H1 (cell line): ENCODE measurements around the gene ABI2. TPM values are rescaled to one million over a fixed set of nuclear protein-coding genes. Genes with fewer than 3 reads are reported as not detected.

ENCODE experiments used
- CTCF ChIA-PET: fragments of 300-600 bp; sonication (Branson Sonifier 250); formaldehyde crosslinking; loops from one replicate; lab custom pipeline; 2021; ENCODE audit not compliant: partially characterized antibody; lab: Charles Lee
- POLR2A ChIA-PET: fragments of 300-600 bp; sonication (Branson Sonifier 250); formaldehyde crosslinking; loops from one replicate; lab custom pipeline; 2021; ENCODE audit warnings: inconsistent platforms; ENCODE audit not compliant: partially characterized antibody; lab: Charles Lee
- DNase-seq, 2 experiments: peaks; one replicate each; pipeline versions ENCODE4 v3.0.0 to v3.0.0-alpha.2; 2010 to 2022; ENCODE audit warnings: low spot score in 2 of 2, low read depth in 1 of 2, mixed read lengths in 1 of 2
- FAIRE-seq: peaks from 2 replicates; lab custom pipeline; 2011; peaks lifted over from hg19 to GRCh38; lab: Jason Lieb, UNC
- H2AFZ ChIP-seq: 2 replicates; pipeline ENCODE4 v1.8.1; 2012; ENCODE audit warnings: low read length, inconsistent platforms
- H2AK5ac ChIP-seq: 2 replicates; pipeline ENCODE4 v1.6.1; 2013; ENCODE audit warnings: low read depth, low read length
- H2BK120ac ChIP-seq: replicated peaks from 2 replicates; pipeline ENCODE3; 2013; ENCODE audit warnings: low read depth, low read length, inconsistent platforms
- H2BK12ac ChIP-seq: 2 replicates; pipeline ENCODE4 v1.6.1; 2013; ENCODE audit warnings: low read depth, low read length
- H2BK15ac ChIP-seq: 2 replicates; pipeline ENCODE4 v1.6.1; 2013; ENCODE audit warnings: low read length
- H2BK20ac ChIP-seq: 2 replicates; pipeline ENCODE4 v1.6.1; 2013; ENCODE audit warnings: low read length
- H2BK5ac ChIP-seq: 2 replicates; pipeline ENCODE4 v1.6.1; 2013; ENCODE audit warnings: low read depth, low read length
- H3K14ac ChIP-seq: 2 replicates; pipeline ENCODE4 v1.6.1; 2013; ENCODE audit warnings: inconsistent platforms; ENCODE audit not compliant: insufficient read length
- H3K18ac ChIP-seq: 2 replicates; pipeline ENCODE4 v1.6.1; 2013; ENCODE audit warnings: low read length; ENCODE audit errors: extremely low read depth
- H3K23ac ChIP-seq: 2 replicates; pipeline ENCODE4 v1.6.1; 2013; ENCODE audit warnings: inconsistent platforms; ENCODE audit not compliant: insufficient read length
- H3K23me2 ChIP-seq: 2 replicates; pipeline ENCODE4 v1.6.1; 2013; ENCODE audit warnings: low read depth, low read length
- H3K27ac ChIP-seq: 2 replicates; pipeline ENCODE4 v1.6.1; 2011; ENCODE audit warnings: low read depth, low read length, inconsistent platforms
- H3K27me3 ChIP-seq, 4 experiments: replicated peaks in 1 of 4; 1 replicate in 1 of 4; 2 replicates in 3 of 4; pipeline versions ENCODE4 v1.6.1 to v1.8.1; 2011 to 2013; ENCODE audit warnings: low read length in 3 of 4, mild to moderate bottlenecking in 3 of 4, inconsistent platforms in 2 of 4, mixed read lengths in 2 of 4, moderate library complexity in 1 of 4; ENCODE audit not compliant: control insufficient read depth in 3 of 4, insufficient read depth in 3 of 4; ENCODE audit errors: extremely low read depth in 1 of 4
- H3K36me3 ChIP-seq, 4 experiments: 2 replicates each; pipeline versions ENCODE4 v1.6.1 to v1.8.1; 2011 to 2013; ENCODE audit warnings: mild to moderate bottlenecking in 4 of 4, low read length in 3 of 4, moderate library complexity in 2 of 4, control low read depth in 1 of 4, inconsistent platforms in 1 of 4; ENCODE audit not compliant: insufficient read depth in 4 of 4, control insufficient read depth in 2 of 4
- H3K4ac ChIP-seq: replicated peaks from 2 replicates; pipeline ENCODE3; 2013; ENCODE audit warnings: low read length, low read depth, mixed read lengths, inconsistent platforms; ENCODE audit not compliant: insufficient read length
- H3K4me1 ChIP-seq, 4 experiments: replicated peaks in 1 of 4; 1 replicate in 1 of 4; 2 replicates in 3 of 4; pipeline versions ENCODE4 v1.6.1 to v1.8.1; 2011 to 2013; ENCODE audit warnings: low read length in 3 of 4, inconsistent platforms in 2 of 4, mixed read lengths in 1 of 4; ENCODE audit not compliant: insufficient read depth in 4 of 4, control insufficient read depth in 3 of 4
- H3K4me2 ChIP-seq, 2 experiments: 2 replicates each; pipeline versions ENCODE4 v1.6.1 to v1.8.1; 2011 to 2013; ENCODE audit warnings: low read depth in 2 of 2, low read length in 2 of 2, control low read depth in 1 of 2, inconsistent platforms in 1 of 2, mild to moderate bottlenecking in 1 of 2; ENCODE audit not compliant: insufficient read depth in 1 of 2
- H3K4me3 ChIP-seq, 4 experiments: fragments of 200-600, 300-600 bp in 1 of 4; sonication (generic), shearing (Covaris generic), sonication (Bioruptor Twin) in 1 of 4; 2 replicates each; pipeline versions ENCODE4 v1.5.1 to v1.8.1; 2011 to 2016; ENCODE audit warnings: low read length in 4 of 4, low read depth in 3 of 4, control low read depth in 2 of 4, inconsistent platforms in 2 of 4, mild to moderate bottlenecking in 2 of 4, mixed read lengths in 1 of 4, moderate library complexity in 1 of 4; ENCODE audit not compliant: insufficient read depth in 2 of 4; ENCODE audit errors: extremely low read depth in 1 of 4
- H3K56ac ChIP-seq: replicated peaks from 2 replicates; pipeline ENCODE3; 2013; ENCODE audit warnings: low read depth, mild to moderate bottlenecking, mixed read lengths, low read length, inconsistent platforms; ENCODE audit not compliant: insufficient read length
- H3K79me1 ChIP-seq: 2 replicates; pipeline ENCODE4 v1.6.1; 2013; ENCODE audit warnings: low read depth, low read length, control low read depth
- H3K79me2 ChIP-seq, 2 experiments: 2 replicates each; pipeline versions ENCODE4 v1.6.1 to v1.8.1; 2012 to 2013; ENCODE audit warnings: low read length in 2 of 2, mild to moderate bottlenecking in 2 of 2, inconsistent platforms in 1 of 2; ENCODE audit not compliant: insufficient read depth in 2 of 2, control insufficient read depth in 1 of 2
- H3K9ac ChIP-seq, 4 experiments: replicated peaks in 1 of 4; 1 replicate in 1 of 4; 2 replicates in 3 of 4; pipeline versions ENCODE4 v1.6.1 to v1.8.1; 2011 to 2013; ENCODE audit warnings: low read depth in 3 of 4, low read length in 3 of 4, control low read depth in 2 of 4, mild to moderate bottlenecking in 2 of 4, moderate library complexity in 2 of 4, inconsistent platforms in 1 of 4; ENCODE audit errors: extremely low read depth in 1 of 4
- H3K9me3 ChIP-seq, 2 experiments: 2 replicates each; pipeline versions ENCODE4 v1.6.1 to v1.8.1; 2012 to 2013; ENCODE audit warnings: mild to moderate bottlenecking in 2 of 2, moderate library complexity in 2 of 2, control low read depth in 1 of 2, inconsistent platforms in 1 of 2, low read depth in 1 of 2, low read length in 1 of 2, mixed read lengths in 1 of 2; ENCODE audit not compliant: insufficient read depth in 2 of 2
- H4K20me1 ChIP-seq, 2 experiments: replicated peaks in 1 of 2; 2 replicates each; pipeline versions ENCODE3 to v1.8.1; 2011 to 2013; ENCODE audit warnings: inconsistent platforms in 2 of 2, low read length in 2 of 2, mild to moderate bottlenecking in 1 of 2; ENCODE audit not compliant: insufficient read depth in 2 of 2, control insufficient read depth in 1 of 2
- H4K5ac ChIP-seq: 2 replicates; pipeline ENCODE4 v1.6.1; 2013; ENCODE audit warnings: low read length, low read depth, mixed read lengths, inconsistent platforms; ENCODE audit not compliant: insufficient read length
- H4K8ac ChIP-seq: 2 replicates; pipeline ENCODE4 v1.8.0; 2013; ENCODE audit warnings: mild to moderate bottlenecking, moderate library complexity, low read length, inconsistent platforms; ENCODE audit not compliant: insufficient read depth; ENCODE audit errors: extremely low read depth
- H4K91ac ChIP-seq: replicated peaks from 2 replicates; pipeline ENCODE3; 2013; ENCODE audit warnings: low read length, mixed read lengths, inconsistent platforms; ENCODE audit not compliant: insufficient read length
- ASH2L ChIP-seq: fragments of 200-600, 300-600 bp; sonication (generic); IDR thresholded peaks from one replicate; pipeline ENCODE4 v1.7.1; 2017; ENCODE audit warnings: low read length
- BACH1 ChIP-seq: IDR thresholded peaks from 2 replicates; pipeline ENCODE4 v1.6.1; 2012; ENCODE audit warnings: low read length, improper control_type of control experiment
- CBX5 ChIP-seq: fragments of 300-800, 300-1000 bp; sonication (generic); IDR thresholded peaks from 2 replicates; pipeline ENCODE4 v1.7.1; 2016; ENCODE audit warnings: antibody characterized with exemption, low read length, low read depth
- CBX8 ChIP-seq: fragments of 300-800, 300-1000 bp; sonication (generic); IDR thresholded peaks from 2 replicates; pipeline ENCODE4 v1.7.1; 2016; ENCODE audit warnings: low read depth, low read length, borderline replicate concordance
- CREB1 ChIP-seq: IDR thresholded peaks from 2 replicates; pipeline ENCODE4 v1.6.1; 2012; ENCODE audit warnings: inconsistent platforms
- JUN ChIP-seq: IDR thresholded peaks from 2 replicates; pipeline ENCODE4 v1.6.1; 2011; ENCODE audit warnings: low read depth, mild to moderate bottlenecking, improper control_type of control experiment, low read length
- KDM1A ChIP-seq: fragments of 200-600, 300-600 bp; sonication (generic); IDR thresholded peaks from 2 replicates; pipeline ENCODE4 v1.7.1; 2016; ENCODE audit warnings: mild to moderate bottlenecking, low read length, borderline replicate concordance
- KDM5A ChIP-seq: fragments of 200-600 bp; IDR thresholded peaks from 2 replicates; pipeline ENCODE4 v1.7.1; 2012; ENCODE audit warnings: mild to moderate bottlenecking, low read length, inconsistent platforms, mixed read lengths
- RAD21 ChIP-seq, 2 experiments: IDR thresholded peaks in 1 of 2; conservative IDR thresholded peaks in 1 of 2; 2 replicates each; pipeline ENCODE4 v1.6.1; 2011; ENCODE audit warnings: low read depth in 2 of 2, low read length in 2 of 2, improper control_type of control experiment in 1 of 2, inconsistent platforms in 1 of 2, mild to moderate bottlenecking in 1 of 2, moderate library complexity in 1 of 2
- RNF2 ChIP-seq: fragments of 200-900, 300-1000 bp; sonication (generic); IDR thresholded peaks from 2 replicates; pipeline ENCODE4 v1.7.1; 2016; ENCODE audit warnings: borderline replicate concordance, low read depth, mild to moderate bottlenecking, antibody characterized with exemption, low read length; ENCODE audit not compliant: poor library complexity, severe bottlenecking; ENCODE audit errors: missing control alignments
- SRF ChIP-seq: IDR thresholded peaks from 2 replicates; pipeline ENCODE4 v1.6.1; 2011; ENCODE audit warnings: mild to moderate bottlenecking, low read depth, low read length, moderate library complexity
- TAF7 ChIP-seq: optimal IDR thresholded peaks from 2 replicates; pipeline ENCODE3; 2011; ENCODE audit warnings: low read depth, mild to moderate bottlenecking, inconsistent platforms, low read length, moderate library complexity, borderline replicate concordance
- TEAD4 ChIP-seq: IDR thresholded peaks from 2 replicates; pipeline ENCODE4 v1.6.1; 2012; ENCODE audit warnings: low read depth, low read length, inconsistent platforms, mixed read lengths
- YY1 ChIP-seq: IDR thresholded peaks from 2 replicates; pipeline ENCODE4 v1.6.1; 2011; ENCODE audit warnings: low read depth, mild to moderate bottlenecking, low read length
- ZNF274 ChIP-seq: IDR thresholded peaks from 2 replicates; pipeline ENCODE4 v1.7.0; 2012; ENCODE audit warnings: low read length, borderline replicate concordance; ENCODE audit errors: extremely low read depth
- polyA plus RNA-seq, 7 experiments: library from polyadenylated mRNA; depleted of rRNA in 3 of 7; stranded (reverse) in 5 of 7; unstranded in 2 of 7; fragments of >200 nt in 5 of 7; fragments of 200-250 nt in 2 of 7; gene quantifications; 1 replicate in 5 of 7; 2 replicates in 1 of 7; 4 replicates in 1 of 7; pipeline versions ENCODE4 v1.2.1 to v1.2.3, GENCODE V29; 2011 to 2013; ENCODE audit warnings: missing spikeins in 2 of 7, mixed read lengths in 2 of 7
- total RNA-seq: library from RNA; stranded (reverse); fragmentation: NEBNext Ultra II Directional; extraction: Animal tissue kit (Norgen Biotek cat#: 25700); gene quantifications from 2 replicates; pipeline ENCODE4 v1.2.1, GENCODE V29; 2021

Gene ABI2
- total and polyA plus RNA-seq, 2 of the 8 experiments (the other 6 are each of a cell fraction or from before 2014, with no cell fraction given) = 62.3 to 118 TPM

- FAIRE-seq = no peak
- ChIA-PET CTCF (no interaction called here), POLR2A (no interaction called here)
- Histone ChIP-seq H2AK5ac (no peak overlapping the region), H2BK20ac (no peak overlapping the region), H4K8ac (no peak overlapping the region), H3K23me2 (no peaks in the 10 kb centered on the region), H3K23ac (no peak overlapping the region), H3K4me1 (no peaks in the 10 kb centered on the region), H3K4ac (no peak overlapping the region), H3K79me1 (no peaks in the 10 kb centered on the region), H2AFZ (no peak overlapping the region), H4K5ac (no peak overlapping the region), H3K9me3 (no peaks in the 10 kb centered on the region), H3K79me2 (no peaks in the 10 kb centered on the region), H3K36me3 (peaks cover 8 to 55% (median 26%) of the 10 kb centered on the region in 4 experiments), H3K18ac (no peak overlapping the region), H3K27me3 (no peaks in the 10 kb centered on the region), H2BK5ac (no peak overlapping the region), H3K9ac (no peak overlapping the region), H3K4me3 (no peak overlapping the region), H2BK120ac (no peak overlapping the region), H3K56ac (no peak overlapping the region), H4K20me1 (no peaks in the 10 kb centered on the region), H3K27ac (no peak overlapping the region), H3K14ac (no peak overlapping the region), H3K4me2 (no peak overlapping the region), H2BK15ac (no peak overlapping the region), H2BK12ac (no peak overlapping the region), H4K91ac (no peak overlapping the region)
- TF ChIP-seq TEAD4 = no peak
- no peak for TF ChIP-seq YY1
- TF ChIP-seq RAD21 (IDR thresholded peaks at IDR 0.05 in 1 of 2, conservative IDR thresholded peaks at IDR 0.05 in 1 of 2; ENCODE audit: low read depth in 2 of 2, low read length in 2 of 2) = no peak
- no peak for TF ChIP-seq KDM5A
- no peak for TF ChIP-seq SRF
- TF ChIP-seq ASH2L = no peak
- no peak for TF ChIP-seq CREB1
- no peak for TF ChIP-seq KDM1A
- no peak for TF ChIP-seq RNF2
- TF ChIP-seq CBX8 = no peak
- TF ChIP-seq JUN = no peak
- no peak for TF ChIP-seq ZNF274
- no peak for TF ChIP-seq BACH1
- TF ChIP-seq TAF7 = no peak
- no peak for TF ChIP-seq CBX5
- no peak for DNase-seq
Observed at GRCh38 chr2:203404996-203405395, 76.8 kb downstream of the ABI2 start.
